HepG2 (cell line): Measurements from ENCODE around the gene PRKCE. TPM values are rescaled to one million over a fixed set of nuclear protein-coding genes. Genes with fewer than 3 reads are reported as not detected.

Experiments used
- ASH2L ChIP-seq: fragments of 300-600, 200-600 bp; sonication (generic); IDR thresholded peaks from 2 replicates; pipeline ENCODE4 v1.7.0; 2017; ENCODE audit warnings: low read depth, mild to moderate bottlenecking, moderate library complexity, mixed read lengths, low read length; ENCODE audit not compliant: insufficient read length
- CBX1 ChIP-seq: IDR thresholded peaks from one replicate; pipeline ENCODE4 v1.6.1; 2016; ENCODE audit warnings: antibody characterized with exemption, low read depth
- CHD2 ChIP-seq: IDR thresholded peaks from 2 replicates; pipeline ENCODE4 v1.6.1; 2011; ENCODE audit warnings: low read depth, low read length, improper control_type of control experiment
- DNMT3B ChIP-seq: conservative IDR thresholded peaks from 2 replicates; pipeline ENCODE4 v1.6.1; 2016; ENCODE audit warnings: missing biosample characterization, control low read depth
- EED ChIP-seq: sonication (generic); formaldehyde crosslinking; IDR thresholded peaks from 2 replicates; pipeline ENCODE4 v1.5.0; 2020; ENCODE audit warnings: mild to moderate bottlenecking, missing genetic modification reagents
- FOXM1 ChIP-seq: sonication (generic); formaldehyde crosslinking; IDR thresholded peaks from 2 replicates; pipeline ENCODE4 v1.5.0; 2020; ENCODE audit warnings: missing genetic modification reagents
- HIVEP1 ChIP-seq: sonication (generic); formaldehyde crosslinking; IDR thresholded peaks from 2 replicates; pipeline ENCODE4 v1.4.0; 2020; ENCODE audit warnings: mild to moderate bottlenecking, missing genetic modification reagents
- HNRNPK ChIP-seq: fragments of 200-400 bp; formaldehyde crosslinking; IDR thresholded peaks from 2 replicates; pipeline ENCODE4 v1.6.1; 2018; ENCODE audit warnings: low read length, low read depth, moderate library complexity, mild to moderate bottlenecking; ENCODE audit not compliant: poor library complexity, severe bottlenecking
- IKZF1 ChIP-seq: fragments of 450-650 bp; IDR thresholded peaks from 2 replicates; pipeline ENCODE4 v1.7.1; 2016
- KDM4B ChIP-seq: sonication (generic); formaldehyde crosslinking; IDR thresholded peaks from 2 replicates; pipeline ENCODE4 v1.4.0; 2020; ENCODE audit warnings: missing genetic modification reagents
- MAFG ChIP-seq: sonication (generic); formaldehyde crosslinking; IDR thresholded peaks from 2 replicates; pipeline ENCODE4 v1.5.1; 2020; ENCODE audit warnings: mild to moderate bottlenecking, missing genetic modification reagents
- MZF1 ChIP-seq: sonication (generic); formaldehyde crosslinking; IDR thresholded peaks from 2 replicates; pipeline ENCODE4 v1.8.1; 2023; ENCODE audit warnings: mild to moderate bottlenecking, missing genetic modification reagents, borderline replicate concordance
- PAX8 ChIP-seq: sonication (generic); formaldehyde crosslinking; IDR thresholded peaks from 2 replicates; pipeline ENCODE4 v1.8.0; 2022; ENCODE audit warnings: mild to moderate bottlenecking, missing genetic modification reagents, borderline replicate concordance
- SMC3 ChIP-seq: IDR thresholded peaks from 2 replicates; pipeline ENCODE4 v1.6.1; 2011; ENCODE audit warnings: low read length, improper control_type of control experiment
- SMYD3 ChIP-seq: sonication (generic); formaldehyde crosslinking; IDR thresholded peaks from 2 replicates; pipeline ENCODE4 v1.8.1; 2023; ENCODE audit warnings: mild to moderate bottlenecking, missing genetic modification reagents
- SUZ12 ChIP-seq: fragments of 150-350 bp; IDR thresholded peaks from 2 replicates; pipeline ENCODE4 v1.6.1; 2014; ENCODE audit warnings: low read depth, low read length
- SYNCRIP ChIP-seq: fragments of 200-400 bp; formaldehyde crosslinking; IDR thresholded peaks from 2 replicates; pipeline ENCODE4 v1.6.1; 2018; ENCODE audit warnings: mild to moderate bottlenecking, low read depth, low read length; ENCODE audit not compliant: insufficient read depth
- ZBTB38 ChIP-seq: sonication (generic); formaldehyde crosslinking; IDR thresholded peaks from 2 replicates; pipeline ENCODE4 v1.5.1; 2020; ENCODE audit warnings: mild to moderate bottlenecking, missing genetic modification reagents
- ZNF234 ChIP-seq: sonication (generic); formaldehyde crosslinking; conservative IDR thresholded peaks from 2 replicates; pipeline ENCODE4 v1.5.1; 2020; ENCODE audit warnings: mild to moderate bottlenecking, missing genetic modification reagents
- ZNF430 ChIP-seq: sonication (generic); formaldehyde crosslinking; IDR thresholded peaks from 2 replicates; pipeline ENCODE4 v1.9.0; 2021; ENCODE audit warnings: mild to moderate bottlenecking, missing genetic modification reagents
- ZNF451 ChIP-seq: sonication (generic); formaldehyde crosslinking; IDR thresholded peaks from 2 replicates; pipeline ENCODE4 v1.5.0; 2020; ENCODE audit warnings: mild to moderate bottlenecking, missing genetic modification reagents
- polyA plus RNA-seq, 8 experiments: library from polyadenylated mRNA; depleted of rRNA in 3 of 8; stranded (reverse) in 7 of 8; unstranded in 1 of 8; fragments of >200 nt; fragmentation: Illumina TruSeq in 4 of 8; extraction: Trizol in 4 of 8; gene quantifications; 2 replicates each; pipeline versions ENCODE4 v1.2.1 to v1.2.3, GENCODE V29; 2011 to 2016; ENCODE audit warnings: low read depth in 4 of 8, missing spikeins in 1 of 8, mixed read lengths in 1 of 8; ENCODE audit not compliant: insufficient read depth in 1 of 8
- total RNA-seq, 5 experiments: library from RNA; depleted of rRNA; stranded (reverse); fragments of >200 nt; fragmentation: Illumina TruSeq; extraction: Trizol; gene quantifications; 2 replicates each; pipeline ENCODE4 v1.2.3, GENCODE V29; 2016; ENCODE audit warnings: low read depth in 1 of 5
- TF ChIP-seq, protein P1 (sequence below): sonication (generic); formaldehyde crosslinking; IDR thresholded peaks from 2 replicates; pipeline ENCODE4 v1.5.1; 2020; ENCODE audit warnings: missing genetic modification reagents, mild to moderate bottlenecking, borderline replicate concordance
- TF ChIP-seq, protein P2 (sequence below): sonication (generic); formaldehyde crosslinking; IDR thresholded peaks from 2 replicates; pipeline ENCODE4 v1.5.1; 2020; ENCODE audit warnings: missing genetic modification reagents, mild to moderate bottlenecking, borderline replicate concordance
- TF ChIP-seq, protein P3 (sequence below): sonication (generic); formaldehyde crosslinking; IDR thresholded peaks from 2 replicates; pipeline ENCODE4 v1.4.0; 2020; ENCODE audit warnings: low read depth, mild to moderate bottlenecking, missing genetic modification reagents
- TF ChIP-seq, protein P4 (sequence below): sonication (generic); formaldehyde crosslinking; IDR thresholded peaks from 2 replicates; pipeline ENCODE4 v1.4.0; 2020; ENCODE audit warnings: missing genetic modification reagents, low read depth, mild to moderate bottlenecking, borderline replicate concordance

The PRKCE gene
- total and polyA plus RNA-seq, 2 of the 13 experiments (the other 11 are each of a cell fraction or from before 2014, with no cell fraction given), result 1.0 to 3.9 TPM

DNA sequence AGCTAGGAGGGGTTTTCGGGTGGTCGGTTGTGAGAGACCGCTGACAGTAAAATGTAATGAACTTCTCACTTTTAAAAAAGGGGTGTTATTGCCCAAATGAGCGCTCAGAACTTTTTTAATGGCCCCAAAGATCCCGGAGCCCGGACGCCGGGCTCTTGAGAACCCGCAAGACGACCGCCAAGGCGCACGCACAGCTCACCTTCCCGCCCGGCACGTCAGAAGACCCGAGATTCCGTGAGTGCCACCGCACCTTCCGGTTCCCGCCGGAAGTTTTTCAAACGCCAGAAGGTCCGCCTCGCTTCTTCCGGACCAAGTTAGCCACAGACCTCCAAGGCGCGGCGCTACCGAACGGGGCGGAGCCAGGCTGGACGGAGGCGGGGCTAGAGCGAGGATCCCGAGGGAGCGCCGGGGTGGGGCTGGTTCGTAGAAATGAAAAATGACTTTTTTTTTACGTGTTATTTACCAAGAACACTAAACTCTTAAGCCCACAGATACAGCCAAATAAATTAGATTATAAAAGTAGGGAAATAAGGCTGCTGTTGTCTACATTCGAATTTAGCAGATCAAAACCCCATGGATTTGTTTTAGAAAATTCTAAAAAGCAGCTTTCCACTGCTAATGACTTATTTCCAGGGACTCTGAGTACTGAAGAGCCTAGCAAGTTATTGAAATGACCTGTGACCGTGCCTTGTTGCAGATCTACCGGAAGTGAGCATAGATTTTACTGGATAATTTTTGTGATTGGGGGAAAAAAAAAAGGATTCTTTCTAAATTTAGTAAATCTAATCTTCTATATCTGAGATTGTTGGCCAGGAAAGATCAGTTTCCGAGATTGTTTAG, 40.2 kb upstream of the PRKCE start, which contains the start of gene SRBD1 (continued):
- no peak for TF ChIP-seq MAFG (CRISPR knock-in tag)
- TF ChIP-seq CHD2, result no peak
- TF ChIP-seq SYNCRIP, result no peak
- TF ChIP-seq MZF1 (CRISPR knock-in tag), result no peak
- TF ChIP-seq DNMT3B (CRISPR knock-in tag), result no peak
- TF ChIP-seq, protein P1, sequence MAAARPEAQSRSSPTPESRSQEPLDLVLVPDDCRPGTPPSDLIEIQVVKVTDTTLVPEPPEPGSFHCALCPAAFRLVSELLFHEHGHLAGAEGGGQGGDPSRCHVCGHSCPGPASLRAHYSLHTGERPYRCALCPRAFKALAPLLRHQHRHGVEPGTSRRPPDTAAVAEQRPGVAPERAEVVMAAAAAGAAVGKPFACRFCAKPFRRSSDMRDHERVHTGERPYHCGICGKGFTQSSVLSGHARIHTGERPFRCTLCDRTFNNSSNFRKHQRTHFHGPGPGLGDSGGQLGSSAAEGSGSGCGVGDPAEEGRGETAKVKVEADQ (CRISPR knock-in tag), result no peak
- TF ChIP-seq EED (CRISPR knock-in tag), result no peak
- TF ChIP-seq PAX8 (CRISPR knock-in tag), result no peak
- TF ChIP-seq HIVEP1, result no peak
- no peak for TF ChIP-seq ZNF451 (CRISPR knock-in tag)
- TF ChIP-seq, protein P2, sequence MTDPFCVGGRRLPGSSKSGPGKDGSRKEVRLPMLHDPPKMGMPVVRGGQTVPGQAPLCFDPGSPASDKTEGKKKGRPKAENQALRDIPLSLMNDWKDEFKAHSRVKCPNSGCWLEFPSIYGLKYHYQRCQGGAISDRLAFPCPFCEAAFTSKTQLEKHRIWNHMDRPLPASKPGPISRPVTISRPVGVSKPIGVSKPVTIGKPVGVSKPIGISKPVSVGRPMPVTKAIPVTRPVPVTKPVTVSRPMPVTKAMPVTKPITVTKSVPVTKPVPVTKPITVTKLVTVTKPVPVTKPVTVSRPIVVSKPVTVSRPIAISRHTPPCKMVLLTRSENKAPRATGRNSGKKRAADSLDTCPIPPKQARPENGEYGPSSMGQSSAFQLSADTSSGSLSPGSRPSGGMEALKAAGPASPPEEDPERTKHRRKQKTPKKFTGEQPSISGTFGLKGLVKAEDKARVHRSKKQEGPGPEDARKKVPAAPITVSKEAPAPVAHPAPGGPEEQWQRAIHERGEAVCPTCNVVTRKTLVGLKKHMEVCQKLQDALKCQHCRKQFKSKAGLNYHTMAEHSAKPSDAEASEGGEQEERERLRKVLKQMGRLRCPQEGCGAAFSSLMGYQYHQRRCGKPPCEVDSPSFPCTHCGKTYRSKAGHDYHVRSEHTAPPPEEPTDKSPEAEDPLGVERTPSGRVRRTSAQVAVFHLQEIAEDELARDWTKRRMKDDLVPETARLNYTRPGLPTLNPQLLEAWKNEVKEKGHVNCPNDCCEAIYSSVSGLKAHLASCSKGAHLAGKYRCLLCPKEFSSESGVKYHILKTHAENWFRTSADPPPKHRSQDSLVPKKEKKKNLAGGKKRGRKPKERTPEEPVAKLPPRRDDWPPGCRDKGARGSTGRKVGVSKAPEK (CRISPR knock-in tag), result no peak
- no peak for TF ChIP-seq SMYD3 (CRISPR knock-in tag)
- peak; percentile 40 for TF ChIP-seq CBX1
- no peak for TF ChIP-seq HNRNPK
- peak; percentile 57; the same call in 1 of the 2 replicates for TF ChIP-seq ZNF234 (CRISPR knock-in tag)
- TF ChIP-seq IKZF1, result no peak
- no peak for TF ChIP-seq FOXM1
- no peak for TF ChIP-seq SMC3
- TF ChIP-seq KDM4B, result peak; percentile 70
- TF ChIP-seq ZBTB38, result peak; percentile 56; the same call in 1 of the 2 replicates
- TF ChIP-seq SUZ12, result no peak
- TF ChIP-seq ZNF430 (CRISPR knock-in tag), result peak; percentile 49
- TF ChIP-seq, protein P3, sequence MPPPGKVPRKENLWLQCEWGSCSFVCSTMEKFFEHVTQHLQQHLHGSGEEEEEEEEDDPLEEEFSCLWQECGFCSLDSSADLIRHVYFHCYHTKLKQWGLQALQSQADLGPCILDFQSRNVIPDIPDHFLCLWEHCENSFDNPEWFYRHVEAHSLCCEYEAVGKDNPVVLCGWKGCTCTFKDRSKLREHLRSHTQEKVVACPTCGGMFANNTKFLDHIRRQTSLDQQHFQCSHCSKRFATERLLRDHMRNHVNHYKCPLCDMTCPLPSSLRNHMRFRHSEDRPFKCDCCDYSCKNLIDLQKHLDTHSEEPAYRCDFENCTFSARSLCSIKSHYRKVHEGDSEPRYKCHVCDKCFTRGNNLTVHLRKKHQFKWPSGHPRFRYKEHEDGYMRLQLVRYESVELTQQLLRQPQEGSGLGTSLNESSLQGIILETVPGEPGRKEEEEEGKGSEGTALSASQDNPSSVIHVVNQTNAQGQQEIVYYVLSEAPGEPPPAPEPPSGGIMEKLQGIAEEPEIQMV (CRISPR knock-in tag), result peak; percentile 92
- peak; percentile 90 for TF ChIP-seq ASH2L
- TF ChIP-seq, protein P4, sequence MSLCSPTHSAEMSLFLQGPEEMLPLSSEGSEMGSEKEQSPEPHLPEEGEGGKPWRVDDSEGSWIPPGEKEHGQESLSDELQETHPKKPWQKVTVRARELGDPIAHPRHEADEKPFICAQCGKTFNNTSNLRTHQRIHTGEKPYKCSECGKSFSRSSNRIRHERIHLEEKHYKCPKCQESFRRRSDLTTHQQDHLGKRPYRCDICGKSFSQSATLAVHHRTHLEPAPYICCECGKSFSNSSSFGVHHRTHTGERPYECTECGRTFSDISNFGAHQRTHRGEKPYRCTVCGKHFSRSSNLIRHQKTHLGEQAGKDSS, result 0 out of 2 replicates have a peak, but pooled peaks have one; percentile 57
